ENCODE measurements around the gene SYT8. TPM values are rescaled to one million over a fixed set of nuclear protein-coding genes. Genes with fewer than 3 reads are reported as not detected.

The SYT8 gene
- total and polyA plus RNA-seq, 2 of the 8 experiments (the other 6 are each of a cell fraction or from before 2014, with no cell fraction given): not detected

DNA sequence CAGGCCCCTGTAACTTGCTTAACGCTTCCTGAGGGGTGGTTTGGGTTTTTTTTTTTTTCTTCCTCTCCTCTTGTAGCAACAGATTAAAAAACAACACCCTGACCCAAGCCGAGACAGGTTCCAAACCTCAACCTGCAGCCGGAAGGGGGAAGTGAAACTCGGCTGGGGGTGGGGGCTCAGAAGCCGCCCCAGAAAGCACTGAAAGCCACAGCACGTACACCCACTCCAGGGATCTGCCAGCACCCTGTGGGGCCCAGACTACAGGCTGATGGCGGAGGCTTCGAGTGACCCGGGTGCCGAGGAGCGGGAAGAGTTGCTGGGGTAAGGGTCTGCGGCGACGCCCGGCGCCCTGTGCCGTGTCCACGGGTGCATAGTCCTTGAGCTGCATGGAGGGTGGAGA lies 18.1 kb downstream of the SYT8 start, which contains the start of gene LSP1 (continued):
- TF ChIP-seq, protein P1, sequence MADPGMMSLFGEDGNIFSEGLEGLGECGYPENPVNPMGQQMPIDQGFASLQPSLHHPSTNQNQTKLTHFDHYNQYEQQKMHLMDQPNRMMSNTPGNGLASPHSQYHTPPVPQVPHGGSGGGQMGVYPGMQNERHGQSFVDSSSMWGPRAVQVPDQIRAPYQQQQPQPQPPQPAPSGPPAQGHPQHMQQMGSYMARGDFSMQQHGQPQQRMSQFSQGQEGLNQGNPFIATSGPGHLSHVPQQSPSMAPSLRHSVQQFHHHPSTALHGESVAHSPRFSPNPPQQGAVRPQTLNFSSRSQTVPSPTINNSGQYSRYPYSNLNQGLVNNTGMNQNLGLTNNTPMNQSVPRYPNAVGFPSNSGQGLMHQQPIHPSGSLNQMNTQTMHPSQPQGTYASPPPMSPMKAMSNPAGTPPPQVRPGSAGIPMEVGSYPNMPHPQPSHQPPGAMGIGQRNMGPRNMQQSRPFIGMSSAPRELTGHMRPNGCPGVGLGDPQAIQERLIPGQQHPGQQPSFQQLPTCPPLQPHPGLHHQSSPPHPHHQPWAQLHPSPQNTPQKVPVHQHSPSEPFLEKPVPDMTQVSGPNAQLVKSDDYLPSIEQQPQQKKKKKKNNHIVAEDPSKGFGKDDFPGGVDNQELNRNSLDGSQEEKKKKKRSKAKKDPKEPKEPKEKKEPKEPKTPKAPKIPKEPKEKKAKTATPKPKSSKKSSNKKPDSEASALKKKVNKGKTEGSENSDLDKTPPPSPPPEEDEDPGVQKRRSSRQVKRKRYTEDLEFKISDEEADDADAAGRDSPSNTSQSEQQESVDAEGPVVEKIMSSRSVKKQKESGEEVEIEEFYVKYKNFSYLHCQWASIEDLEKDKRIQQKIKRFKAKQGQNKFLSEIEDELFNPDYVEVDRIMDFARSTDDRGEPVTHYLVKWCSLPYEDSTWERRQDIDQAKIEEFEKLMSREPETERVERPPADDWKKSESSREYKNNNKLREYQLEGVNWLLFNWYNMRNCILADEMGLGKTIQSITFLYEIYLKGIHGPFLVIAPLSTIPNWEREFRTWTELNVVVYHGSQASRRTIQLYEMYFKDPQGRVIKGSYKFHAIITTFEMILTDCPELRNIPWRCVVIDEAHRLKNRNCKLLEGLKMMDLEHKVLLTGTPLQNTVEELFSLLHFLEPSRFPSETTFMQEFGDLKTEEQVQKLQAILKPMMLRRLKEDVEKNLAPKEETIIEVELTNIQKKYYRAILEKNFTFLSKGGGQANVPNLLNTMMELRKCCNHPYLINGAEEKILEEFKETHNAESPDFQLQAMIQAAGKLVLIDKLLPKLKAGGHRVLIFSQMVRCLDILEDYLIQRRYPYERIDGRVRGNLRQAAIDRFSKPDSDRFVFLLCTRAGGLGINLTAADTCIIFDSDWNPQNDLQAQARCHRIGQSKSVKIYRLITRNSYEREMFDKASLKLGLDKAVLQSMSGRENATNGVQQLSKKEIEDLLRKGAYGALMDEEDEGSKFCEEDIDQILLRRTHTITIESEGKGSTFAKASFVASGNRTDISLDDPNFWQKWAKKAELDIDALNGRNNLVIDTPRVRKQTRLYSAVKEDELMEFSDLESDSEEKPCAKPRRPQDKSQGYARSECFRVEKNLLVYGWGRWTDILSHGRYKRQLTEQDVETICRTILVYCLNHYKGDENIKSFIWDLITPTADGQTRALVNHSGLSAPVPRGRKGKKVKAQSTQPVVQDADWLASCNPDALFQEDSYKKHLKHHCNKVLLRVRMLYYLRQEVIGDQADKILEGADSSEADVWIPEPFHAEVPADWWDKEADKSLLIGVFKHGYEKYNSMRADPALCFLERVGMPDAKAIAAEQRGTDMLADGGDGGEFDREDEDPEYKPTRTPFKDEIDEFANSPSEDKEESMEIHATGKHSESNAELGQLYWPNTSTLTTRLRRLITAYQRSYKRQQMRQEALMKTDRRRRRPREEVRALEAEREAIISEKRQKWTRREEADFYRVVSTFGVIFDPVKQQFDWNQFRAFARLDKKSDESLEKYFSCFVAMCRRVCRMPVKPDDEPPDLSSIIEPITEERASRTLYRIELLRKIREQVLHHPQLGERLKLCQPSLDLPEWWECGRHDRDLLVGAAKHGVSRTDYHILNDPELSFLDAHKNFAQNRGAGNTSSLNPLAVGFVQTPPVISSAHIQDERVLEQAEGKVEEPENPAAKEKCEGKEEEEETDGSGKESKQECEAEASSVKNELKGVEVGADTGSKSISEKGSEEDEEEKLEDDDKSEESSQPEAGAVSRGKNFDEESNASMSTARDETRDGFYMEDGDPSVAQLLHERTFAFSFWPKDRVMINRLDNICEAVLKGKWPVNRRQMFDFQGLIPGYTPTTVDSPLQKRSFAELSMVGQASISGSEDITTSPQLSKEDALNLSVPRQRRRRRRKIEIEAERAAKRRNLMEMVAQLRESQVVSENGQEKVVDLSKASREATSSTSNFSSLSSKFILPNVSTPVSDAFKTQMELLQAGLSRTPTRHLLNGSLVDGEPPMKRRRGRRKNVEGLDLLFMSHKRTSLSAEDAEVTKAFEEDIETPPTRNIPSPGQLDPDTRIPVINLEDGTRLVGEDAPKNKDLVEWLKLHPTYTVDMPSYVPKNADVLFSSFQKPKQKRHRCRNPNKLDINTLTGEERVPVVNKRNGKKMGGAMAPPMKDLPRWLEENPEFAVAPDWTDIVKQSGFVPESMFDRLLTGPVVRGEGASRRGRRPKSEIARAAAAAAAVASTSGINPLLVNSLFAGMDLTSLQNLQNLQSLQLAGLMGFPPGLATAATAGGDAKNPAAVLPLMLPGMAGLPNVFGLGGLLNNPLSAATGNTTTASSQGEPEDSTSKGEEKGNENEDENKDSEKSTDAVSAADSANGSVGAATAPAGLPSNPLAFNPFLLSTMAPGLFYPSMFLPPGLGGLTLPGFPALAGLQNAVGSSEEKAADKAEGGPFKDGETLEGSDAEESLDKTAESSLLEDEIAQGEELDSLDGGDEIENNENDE (IDR thresholded peaks at IDR 0.05; ENCODE audit: insufficient replicate concordance, low read length): no peak
- TF ChIP-seq YY1 (IDR thresholded peaks at IDR 0.05; ENCODE audit: low read depth, low read length) (no peak), CREB1 (IDR thresholded peaks at IDR 0.05) (no peak), TBP (IDR thresholded peaks at IDR 0.05; ENCODE audit: low read depth, low read length) (no peak)
